Measurements from ENCODE around the gene KDM6A.
A peak's percentile ranks its signal among the peaks of the same experiment; 100 is the strongest.
"Not testable (repeated sequence)": the region's sequence is repeated elsewhere in the genome, so short reads cannot be mapped to it uniquely, and the experiment has no call there.

KDM6A gene

GRCh38 chrX:44922980-44923379 is 50.0 kb downstream of the KDM6A start:
- DNase-seq (ENCODE audit: low spot score) = no peak

- DNase-seq (ENCODE audit: low spot score) = no peak
These were observed 54.4 kb downstream of the KDM6A start for GRCh38 chrX:44927398-44927797.

DNA sequence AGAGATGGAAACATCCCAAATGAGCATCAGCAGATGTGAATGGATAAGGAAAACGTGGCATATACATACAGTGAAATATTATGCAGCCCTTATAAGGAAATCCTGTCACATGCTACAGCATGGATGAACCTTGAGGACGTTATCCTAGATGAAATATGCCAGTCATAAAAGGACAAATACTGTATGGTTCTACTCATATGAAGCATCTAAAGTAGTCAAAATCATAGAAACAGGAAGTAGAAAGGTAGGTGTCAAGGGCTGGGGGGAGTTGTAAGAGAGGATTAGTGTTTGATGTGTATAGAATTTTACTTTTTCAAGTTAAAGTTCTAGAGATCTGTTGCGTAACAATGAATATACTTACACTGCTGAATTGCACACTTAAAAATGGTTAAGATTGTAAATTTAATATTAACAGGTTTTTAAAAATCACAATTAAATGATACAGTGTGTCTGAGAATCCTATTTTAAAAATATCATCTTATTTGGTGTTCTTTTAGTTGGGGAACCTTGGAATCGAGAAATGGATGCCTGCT is 58.5 kb downstream of the KDM6A start:
- DNase-seq (ENCODE audit: low spot score) = no peak

GRCh38 chrX:44935172-44935571 is 62.2 kb downstream of the KDM6A start:
- DNase-seq (ENCODE audit: low spot score) = no peak

DNA sequence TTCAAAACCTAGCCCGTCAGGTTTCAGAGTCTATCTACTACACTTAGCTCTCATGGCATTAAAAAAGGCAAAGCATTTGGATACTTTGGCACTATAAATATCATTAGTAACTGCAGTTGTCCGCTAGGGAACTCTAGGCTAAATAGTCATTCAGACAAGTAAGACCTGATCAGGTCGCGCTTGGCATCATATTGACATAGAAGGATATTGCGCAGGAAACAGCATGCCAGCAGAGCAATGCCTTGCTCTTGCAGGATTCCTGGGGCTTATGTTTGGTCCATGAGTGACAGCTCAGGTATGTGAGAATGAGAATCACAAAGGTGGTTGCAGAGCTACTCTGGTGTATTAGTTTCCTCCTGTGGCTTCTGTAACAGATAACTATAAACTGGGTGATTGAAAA is 62.7 kb downstream of the KDM6A start:
- no peak for DNase-seq (ENCODE audit: low spot score)

GRCh38 chrX:44937606-44938005 is 64.6 kb downstream of the KDM6A start:
- peak; percentile 49 for DNase-seq (ENCODE audit: low spot score)

DNA sequence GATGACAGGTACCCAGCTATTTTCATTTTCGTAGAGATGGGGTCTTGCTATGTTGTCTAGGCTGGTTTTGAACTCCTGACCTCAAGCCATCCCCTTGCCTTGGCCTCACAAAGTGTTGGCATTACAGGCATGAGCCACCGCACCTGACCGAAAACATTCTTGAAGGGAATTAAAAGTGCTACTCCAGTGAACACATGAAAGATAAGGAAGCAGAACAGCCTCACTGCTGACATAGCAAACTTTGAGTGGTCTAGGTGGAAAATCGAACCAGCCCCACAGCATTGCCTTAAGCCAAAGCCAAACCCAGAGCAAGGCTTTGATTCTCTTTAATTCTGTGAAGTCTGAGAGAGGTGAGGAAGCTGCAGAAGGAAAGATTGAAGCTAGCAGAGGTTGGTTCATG is 65.1 kb downstream of the KDM6A start:
- DNase-seq (ENCODE audit: low spot score) = no peak

DNA sequence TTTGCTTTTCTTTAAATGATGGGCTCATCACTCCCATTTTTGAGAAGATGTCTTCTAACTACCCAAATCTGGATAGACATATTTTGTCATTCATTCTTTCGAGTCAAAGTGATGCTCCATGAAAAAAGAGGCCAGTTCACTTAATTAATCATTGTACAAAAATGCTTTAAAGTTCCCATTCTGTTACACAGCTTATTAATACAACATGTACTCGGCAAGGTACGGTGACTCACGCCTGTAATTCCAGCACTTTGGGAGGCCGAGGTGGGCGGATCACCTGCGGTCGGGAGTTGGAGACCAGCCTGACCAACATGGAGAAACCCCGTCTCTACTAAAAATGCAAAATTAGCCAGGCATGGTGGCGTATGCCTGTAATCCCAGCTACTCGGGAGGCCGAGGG is 67.6 kb downstream of the KDM6A start:
- not testable (repeated sequence) for DNase-seq (ENCODE audit: low spot score)

GRCh38 chrX:44943007-44943406 is 70.0 kb downstream of the KDM6A start:
- DNase-seq (ENCODE audit: low spot score) = no peak

DNA sequence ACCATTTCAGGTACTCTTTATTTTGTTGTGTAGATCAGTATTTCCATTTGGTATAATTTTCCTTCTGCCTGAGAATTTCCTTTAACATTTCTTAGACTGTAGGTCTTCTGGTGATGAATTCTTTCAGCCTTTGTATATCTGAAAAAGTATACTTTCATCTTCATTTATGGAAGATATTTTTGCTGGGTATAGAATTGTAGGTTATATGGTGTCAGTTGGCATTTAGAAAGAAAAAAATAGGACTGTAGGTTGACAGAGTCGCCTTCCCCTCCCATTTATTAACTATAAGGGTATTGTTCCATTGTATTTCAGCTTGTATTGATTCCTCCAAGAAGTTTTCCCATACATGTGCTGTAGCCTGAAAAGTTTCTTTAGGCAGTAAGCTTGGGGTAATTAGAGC is 71.9 kb downstream of the KDM6A start:
- no peak for DNase-seq (ENCODE audit: low spot score)

- DNase-seq (ENCODE audit: low spot score) = no peak
These were observed 72.7 kb downstream of the KDM6A start for GRCh38 chrX:44945736-44946135.

DNA sequence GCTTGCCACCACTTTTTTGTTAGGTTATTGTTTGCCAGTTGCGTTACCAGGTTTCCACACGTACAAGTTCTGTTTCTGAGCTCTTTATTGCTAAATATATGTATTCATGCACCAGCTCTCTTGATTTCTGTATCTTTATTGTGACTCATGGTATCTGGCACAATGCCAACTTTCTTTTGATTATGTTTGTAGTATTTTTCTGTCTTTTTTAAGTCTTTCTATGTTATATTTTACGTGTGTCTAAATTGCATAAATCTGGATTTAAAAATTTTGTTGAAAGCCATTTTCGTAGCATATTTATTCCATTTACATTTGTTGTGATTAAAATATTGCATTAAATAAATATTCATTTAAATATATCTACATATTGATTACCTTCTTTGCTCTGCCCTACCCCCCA is 73.8 kb downstream of the KDM6A start:
- no peak for DNase-seq (ENCODE audit: low spot score)

DNA sequence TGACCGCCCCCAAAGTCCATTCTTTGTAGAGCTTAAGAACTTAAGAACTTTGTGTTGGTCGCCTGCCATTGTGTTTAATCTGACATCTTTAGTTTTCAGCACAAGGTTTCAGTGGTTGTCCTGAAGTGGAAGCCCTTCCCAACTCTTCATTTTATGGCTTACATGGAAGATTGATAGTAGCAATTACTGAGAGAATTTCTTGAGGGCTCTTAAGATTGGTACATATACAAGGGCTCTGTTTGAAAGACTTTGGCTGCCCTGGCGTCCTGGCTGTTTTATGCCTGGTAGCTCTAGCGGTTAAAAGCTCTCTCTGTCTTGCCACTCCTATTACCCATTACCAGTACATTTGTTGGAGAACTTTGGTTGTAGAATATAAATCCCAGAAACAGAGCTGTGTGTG is 75.0 kb downstream of the KDM6A start:
- DNase-seq (ENCODE audit: low spot score) = no peak

- DNase-seq (ENCODE audit: low spot score) = no peak
These were observed 75.4 kb downstream of the KDM6A start for GRCh38 chrX:44948406-44948805.

DNA sequence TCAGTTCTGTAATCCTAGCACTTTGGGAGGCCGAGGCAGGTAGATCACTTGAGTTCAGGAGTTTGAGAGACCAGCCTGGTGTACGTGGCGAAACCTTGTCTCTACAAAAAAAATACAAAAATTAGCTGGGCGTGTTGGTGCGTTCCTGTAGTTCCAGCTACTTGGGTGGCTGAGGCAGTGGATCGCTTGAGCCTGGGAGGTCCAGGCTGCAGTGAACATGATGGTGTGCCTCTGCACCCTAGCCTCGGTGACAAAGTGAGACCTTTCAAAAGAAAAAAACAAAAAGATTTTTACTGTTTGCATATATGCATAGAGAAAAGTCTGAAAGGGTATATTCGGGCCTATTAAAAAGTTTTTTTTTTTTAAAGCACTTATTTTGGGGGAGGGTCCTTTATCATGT is 76.1 kb downstream of the KDM6A start:
- DNase-seq (ENCODE audit: low spot score) = no peak

DNA sequence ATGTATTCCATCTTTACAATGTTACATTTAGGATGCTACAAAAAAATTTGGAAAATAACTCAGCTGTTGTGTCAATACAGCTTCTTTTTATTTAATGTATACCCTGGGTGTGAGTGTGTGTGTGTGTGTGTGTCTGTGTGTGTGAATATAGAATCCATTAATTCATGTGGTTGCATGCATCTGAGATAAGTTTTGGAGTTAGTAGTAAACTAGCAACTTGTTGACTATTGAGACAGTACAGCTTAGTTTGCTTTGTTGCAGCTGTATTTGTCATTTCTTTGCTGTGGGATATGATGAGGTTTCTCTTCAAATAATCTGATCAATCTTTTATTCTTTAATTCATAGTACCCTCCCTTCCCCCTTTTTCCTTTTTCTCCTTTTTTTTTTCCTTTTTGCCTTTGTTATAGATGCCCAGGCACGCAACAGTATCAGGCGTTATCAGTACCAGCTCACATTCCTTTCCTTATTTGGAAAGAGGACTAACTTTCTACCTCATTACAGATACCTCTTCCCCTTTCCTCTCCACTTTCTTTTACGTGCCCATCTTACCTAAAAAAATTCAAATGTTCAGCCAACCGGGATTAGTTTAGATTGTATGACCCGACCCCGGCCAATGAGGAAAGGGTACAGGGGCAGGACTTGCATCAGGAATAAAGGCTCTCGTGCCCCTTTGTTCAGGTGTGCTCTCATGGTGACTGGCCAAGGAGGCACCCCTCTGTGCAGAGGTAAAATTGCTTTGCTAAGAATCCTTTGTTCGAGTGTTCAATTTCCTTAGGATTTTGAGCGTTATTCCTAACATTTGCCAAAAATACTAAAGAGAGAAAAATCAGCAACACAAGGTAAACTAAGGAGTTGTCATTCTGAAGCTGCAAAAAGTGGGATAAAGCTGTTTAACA is 77.7 kb downstream of the KDM6A start:
- DNase-seq (ENCODE audit: low spot score) = not testable (repeated sequence)

- DNase-seq (ENCODE audit: low spot score) = no peak
These were observed 78.6 kb downstream of the KDM6A start for GRCh38 chrX:44951572-44952067.

GRCh38 chrX:44952329-44953027 is 79.5 kb downstream of the KDM6A start:
- no peak for DNase-seq (ENCODE audit: low spot score)

GRCh38 chrX:44953734-44954502 is 80.9 kb downstream of the KDM6A start:
- no peak for DNase-seq (ENCODE audit: low spot score)

- no peak for DNase-seq (ENCODE audit: low spot score)
These were observed 81.6 kb downstream of the KDM6A start for GRCh38 chrX:44954562-44954961.

GRCh38 chrX:44957848-44958247 is 84.9 kb downstream of the KDM6A start:
- DNase-seq (ENCODE audit: low spot score) = no peak

DNA sequence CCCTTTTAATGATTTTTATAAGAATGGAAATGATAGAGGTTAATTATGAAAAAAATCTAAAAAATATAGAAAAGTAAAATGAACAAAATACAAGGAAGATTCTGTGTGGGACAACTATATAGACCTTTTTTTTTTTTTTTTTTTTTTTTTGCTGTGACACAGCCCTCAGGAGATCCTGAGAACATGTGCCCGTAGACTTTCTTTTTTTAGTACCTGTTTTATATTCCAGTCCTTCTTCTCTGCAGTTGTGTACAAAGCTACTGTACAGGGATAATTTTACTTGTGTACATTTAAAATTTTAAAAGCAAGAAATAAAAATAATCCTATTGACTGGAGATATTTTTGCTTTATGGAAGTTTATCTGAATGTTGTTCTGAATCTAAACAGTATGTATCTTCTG is 85.5 kb downstream of the KDM6A start:
- no peak for DNase-seq (ENCODE audit: low spot score)

Measured in globus pallidus (tissue), 1 donor.